ENCODE measurements around the gene IDUA. TPM values are rescaled to one million over a fixed set of nuclear protein-coding genes. Genes with fewer than 3 reads are reported as not detected.

The IDUA gene
- total RNA-seq, 1 donor from 2014 or later: 38.9 TPM

- intact Hi-C loops (cut with micrococcal nuclease): loop anchor here (5.0 kb wide), 2 partner anchors 254 to 994 kb away; partner anchors contain the start of gene NELFA
These were observed 26.6 kb downstream of the IDUA start for GRCh38 chr4:1013225-1014073.

- intact Hi-C loops (cut with micrococcal nuclease): loop anchor here (5.0 kb wide), 2 partner anchors 253 to 993 kb away; partner anchors contain the start of gene NELFA
These were observed 27.7 kb downstream of the IDUA start for GRCh38 chr4:1014291-1015167.

- intact Hi-C loops (cut with micrococcal nuclease): no loop called here
These were observed 28.3 kb downstream of the IDUA start for GRCh38 chr4:1015179-1015578.

GRCh38 chr4:1015746-1016145 is 28.9 kb downstream of the IDUA start:
- intact Hi-C loops (cut with micrococcal nuclease): no loop called here

- intact Hi-C loops (cut with micrococcal nuclease): no loop called here
These were observed 30.4 kb downstream of the IDUA start for GRCh38 chr4:1017211-1017610.

GRCh38 chr4:1017706-1018105 is 30.9 kb downstream of the IDUA start:
- intact Hi-C loops (cut with micrococcal nuclease): no loop called here

GRCh38 chr4:1018147-1019020 is 31.5 kb downstream of the IDUA start:
- intact Hi-C loops (cut with micrococcal nuclease): no loop called here

GRCh38 chr4:1019320-1019719 is 32.5 kb downstream of the IDUA start:
- intact Hi-C loops (cut with micrococcal nuclease): no loop called here

GRCh38 chr4:1019729-1020470 is 33.1 kb downstream of the IDUA start:
- intact Hi-C loops (cut with micrococcal nuclease): no loop called here

- intact Hi-C loops (cut with micrococcal nuclease): no loop called here
These were observed 34.7 kb downstream of the IDUA start for GRCh38 chr4:1021386-1022050.

- intact Hi-C loops (cut with micrococcal nuclease): no loop called here
These were observed 35.4 kb downstream of the IDUA start for GRCh38 chr4:1022051-1022738.

GRCh38 chr4:1022739-1023066 is 35.9 kb downstream of the IDUA start:
- intact Hi-C loops (cut with micrococcal nuclease): no loop called here

- intact Hi-C loops (cut with micrococcal nuclease): no loop called here
These were observed 36.3 kb downstream of the IDUA start for GRCh38 chr4:1023075-1023640.

- intact Hi-C loops (cut with micrococcal nuclease): no loop called here
These were observed 37.3 kb downstream of the IDUA start for GRCh38 chr4:1023895-1024740.

- intact Hi-C loops (cut with micrococcal nuclease): no loop called here
These were observed 38.2 kb downstream of the IDUA start for GRCh38 chr4:1024882-1025545.

GRCh38 chr4:1026115-1026514 is 39.3 kb downstream of the IDUA start:
- intact Hi-C loops (cut with micrococcal nuclease): no loop called here

GRCh38 chr4:1027219-1027914 is 40.5 kb downstream of the IDUA start:
- intact Hi-C loops (cut with micrococcal nuclease): no loop called here
